ENCODE measurements around the gene FAM184A. TPM values are rescaled to one million over a fixed set of nuclear protein-coding genes. Genes with fewer than 3 reads are reported as not detected.
"Not testable (repeated sequence)": the region's sequence is repeated elsewhere in the genome, so short reads cannot be mapped to it uniquely, and the experiment has no call there.

FAM184A gene, protein sequence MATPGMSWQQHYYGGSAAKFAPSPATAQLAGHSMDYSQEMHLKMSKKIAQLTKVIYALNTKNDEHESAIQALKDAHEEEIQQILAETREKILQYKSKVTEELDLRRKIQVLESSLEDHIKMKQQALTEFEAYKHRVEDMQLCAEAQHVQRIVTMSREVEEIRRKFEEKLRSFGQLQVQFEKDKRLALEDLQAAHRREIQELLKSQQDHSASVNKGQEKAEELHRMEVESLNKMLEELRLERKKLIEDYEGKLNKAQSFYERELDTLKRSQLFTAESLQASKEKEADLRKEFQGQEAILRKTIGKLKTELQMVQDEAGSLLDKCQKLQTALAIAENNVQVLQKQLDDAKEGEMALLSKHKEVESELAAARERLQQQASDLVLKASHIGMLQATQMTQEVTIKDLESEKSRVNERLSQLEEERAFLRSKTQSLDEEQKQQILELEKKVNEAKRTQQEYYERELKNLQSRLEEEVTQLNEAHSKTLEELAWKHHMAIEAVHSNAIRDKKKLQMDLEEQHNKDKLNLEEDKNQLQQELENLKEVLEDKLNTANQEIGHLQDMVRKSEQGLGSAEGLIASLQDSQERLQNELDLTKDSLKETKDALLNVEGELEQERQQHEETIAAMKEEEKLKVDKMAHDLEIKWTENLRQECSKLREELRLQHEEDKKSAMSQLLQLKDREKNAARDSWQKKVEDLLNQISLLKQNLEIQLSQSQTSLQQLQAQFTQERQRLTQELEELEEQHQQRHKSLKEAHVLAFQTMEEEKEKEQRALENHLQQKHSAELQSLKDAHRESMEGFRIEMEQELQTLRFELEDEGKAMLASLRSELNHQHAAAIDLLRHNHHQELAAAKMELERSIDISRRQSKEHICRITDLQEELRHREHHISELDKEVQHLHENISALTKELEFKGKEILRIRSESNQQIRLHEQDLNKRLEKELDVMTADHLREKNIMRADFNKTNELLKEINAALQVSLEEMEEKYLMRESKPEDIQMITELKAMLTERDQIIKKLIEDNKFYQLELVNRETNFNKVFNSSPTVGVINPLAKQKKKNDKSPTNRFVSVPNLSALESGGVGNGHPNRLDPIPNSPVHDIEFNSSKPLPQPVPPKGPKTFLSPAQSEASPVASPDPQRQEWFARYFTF
- polyA plus RNA-seq (2013, experiment 1 of 2; ENCODE audit: insufficient read length), result 0.16 TPM
- polyA plus RNA-seq (2013, experiment 2 of 2; ENCODE audit: insufficient read length), result 0.16 TPM

DNA sequence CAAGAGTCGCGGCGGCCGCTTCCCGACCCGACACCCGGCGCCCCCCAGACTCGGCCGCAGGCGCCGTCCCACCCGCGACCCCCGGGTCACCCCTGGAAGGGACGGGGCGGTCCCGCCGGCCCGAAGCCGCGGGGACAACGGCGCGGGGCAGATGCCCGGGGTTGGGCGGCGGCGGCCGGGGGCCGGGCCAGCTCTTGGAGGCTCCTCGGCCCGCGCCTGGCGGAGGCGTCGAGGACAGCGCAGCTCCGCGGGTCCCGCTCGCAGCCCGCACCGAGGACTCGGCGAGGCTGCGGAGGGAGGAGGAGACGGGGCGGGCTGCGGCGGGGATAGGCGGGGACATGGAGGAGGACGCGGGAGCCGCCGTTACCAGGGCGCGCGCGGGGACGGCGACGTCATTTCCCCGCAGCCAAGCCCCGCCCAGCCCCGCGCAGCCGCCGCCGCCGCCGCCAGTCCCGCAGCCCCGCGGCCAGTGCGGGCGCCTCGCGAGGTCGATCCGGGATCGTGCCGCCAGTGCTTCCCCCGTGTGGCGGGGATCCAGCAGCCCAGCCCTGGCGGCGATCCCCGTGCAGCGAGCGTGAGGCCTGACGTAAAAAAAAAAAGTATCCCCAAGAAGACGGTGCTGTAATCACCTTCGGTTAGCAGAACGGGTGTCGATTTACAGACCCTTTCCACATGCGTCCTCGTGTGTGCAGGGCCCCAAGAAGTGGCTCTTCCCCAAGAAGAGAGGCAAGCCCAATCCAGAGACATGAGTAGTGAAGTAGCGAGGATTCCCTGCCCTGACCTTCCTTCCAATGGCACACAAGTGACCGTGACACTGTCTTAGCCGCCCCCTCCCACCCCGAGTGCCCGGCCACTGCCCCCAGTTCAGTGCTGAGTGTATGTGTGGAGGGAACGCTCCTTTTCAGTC is at the start of gene FAM184A:
Gene FAM184A (minus strand): TSS at position 289 of the 907 bp plus-strand sequence. CDS start 365 bp downstream, outside the sequence.
- peak; percentile 48 for DNase-seq

DNA sequence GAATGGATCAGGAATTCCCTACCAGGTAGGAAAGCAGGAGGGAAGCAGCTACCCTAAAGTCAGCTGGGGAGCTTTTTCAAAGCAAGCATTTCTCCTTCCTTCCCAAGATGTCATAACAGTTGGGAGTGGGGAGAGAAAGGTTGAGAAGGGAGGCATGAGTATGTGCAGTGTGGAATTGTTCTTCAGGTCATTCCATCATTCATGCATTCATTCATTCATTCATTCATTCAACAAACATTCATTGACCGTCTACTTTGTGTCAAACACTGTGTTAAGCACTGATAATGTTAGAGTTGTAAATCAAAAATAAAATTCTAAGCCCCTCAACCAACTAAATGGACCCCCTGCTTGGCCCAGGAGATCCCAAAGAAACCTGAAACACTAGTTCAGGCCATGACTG is 49.2 kb upstream of the FAM184A start:
- DNase-seq, result no peak

DNA sequence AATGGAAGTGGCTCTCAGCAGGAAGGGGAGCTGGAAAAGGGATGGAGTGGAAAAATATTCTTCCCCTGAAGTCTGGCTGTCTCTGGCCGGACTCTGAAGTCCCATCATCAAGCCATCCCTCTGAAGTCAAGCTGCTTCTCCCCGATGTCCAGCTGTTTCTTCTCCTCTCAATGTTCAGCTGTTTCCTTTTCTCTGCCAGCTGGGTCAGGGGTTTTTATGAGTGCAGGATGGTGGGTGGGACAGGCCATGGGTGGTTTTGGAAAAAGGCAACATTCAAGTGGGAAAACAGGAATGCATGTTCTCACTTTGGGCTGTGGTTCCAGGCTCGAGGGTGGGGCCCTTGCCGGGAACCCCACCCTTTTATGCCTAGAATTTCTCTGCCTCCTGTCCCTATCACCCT is 48.4 kb upstream of the FAM184A start:
- no peak for DNase-seq

DNA sequence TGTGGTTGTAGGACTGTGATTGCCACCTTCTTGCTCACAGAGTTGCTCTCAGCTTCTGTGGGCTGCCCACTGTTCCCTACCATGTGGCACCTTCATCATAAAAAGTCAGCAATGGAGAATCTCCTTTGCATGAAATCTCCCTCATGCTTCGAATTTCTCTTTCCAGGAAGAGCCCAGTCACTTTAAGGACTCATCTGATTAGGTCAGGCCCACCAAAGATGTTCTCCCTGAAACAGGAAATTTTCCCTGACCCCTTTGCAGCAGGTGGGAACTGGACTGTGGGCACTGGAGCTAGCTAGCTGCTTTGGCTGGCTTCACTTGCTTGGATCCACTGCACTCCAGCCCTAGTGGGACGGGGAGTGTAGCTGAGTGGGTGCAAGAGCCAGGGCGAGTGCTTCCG is 47.7 kb upstream of the FAM184A start:
- no peak for DNase-seq

DNA sequence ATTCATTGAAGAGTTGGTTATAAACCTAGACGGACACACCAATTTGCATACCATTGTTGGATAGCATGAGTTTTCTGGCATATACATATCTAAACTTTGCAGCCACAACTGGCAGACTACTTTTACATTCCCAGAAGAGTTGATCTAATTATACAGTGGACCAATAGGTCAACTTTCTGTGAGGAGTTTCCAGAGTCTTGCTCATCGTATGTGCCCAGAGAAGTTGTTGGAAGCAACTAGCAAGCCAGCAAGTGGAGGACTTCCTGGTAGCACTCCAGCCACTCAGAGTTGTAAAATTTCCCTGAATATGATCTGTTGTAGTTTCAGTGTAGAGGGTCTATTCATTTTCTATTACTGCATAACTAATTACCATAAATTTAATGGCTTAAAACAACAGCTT is 47.1 kb upstream of the FAM184A start:
- DNase-seq, result no peak

DNA sequence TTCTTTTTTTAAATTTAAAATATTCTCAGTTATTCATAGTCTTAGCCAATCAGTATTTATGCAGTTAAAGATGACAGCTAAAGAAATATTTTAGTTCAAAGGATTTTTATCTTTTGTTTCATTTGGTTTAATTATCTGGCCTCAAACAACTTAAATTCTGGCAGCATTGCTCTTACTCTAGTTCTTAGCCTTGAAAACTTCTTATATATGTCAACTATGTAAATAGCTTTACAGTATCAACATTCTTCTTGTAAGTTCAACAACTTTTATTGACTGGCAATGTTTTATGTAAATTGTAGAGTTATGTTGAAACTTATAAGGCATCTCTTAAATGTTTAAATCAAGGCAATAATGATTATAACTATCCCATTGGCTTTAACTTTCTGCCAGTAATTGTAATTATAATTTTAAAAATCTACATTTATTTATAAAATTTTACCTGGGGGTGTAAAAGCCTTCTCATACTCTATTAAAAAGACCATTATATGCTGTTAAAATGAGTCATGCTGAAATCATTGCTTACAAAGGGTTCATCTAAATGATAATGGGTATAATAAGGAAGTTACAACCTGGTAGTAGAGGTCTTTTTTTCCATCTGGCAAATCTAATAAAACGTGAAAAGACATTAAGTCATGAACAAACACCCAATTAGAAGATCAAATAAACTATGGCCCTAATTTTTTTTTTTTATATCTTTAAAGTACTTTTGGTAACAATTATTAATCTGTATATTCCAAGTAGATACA is 45.8 kb upstream of the FAM184A start:
- DNase-seq, result no peak

DNA sequence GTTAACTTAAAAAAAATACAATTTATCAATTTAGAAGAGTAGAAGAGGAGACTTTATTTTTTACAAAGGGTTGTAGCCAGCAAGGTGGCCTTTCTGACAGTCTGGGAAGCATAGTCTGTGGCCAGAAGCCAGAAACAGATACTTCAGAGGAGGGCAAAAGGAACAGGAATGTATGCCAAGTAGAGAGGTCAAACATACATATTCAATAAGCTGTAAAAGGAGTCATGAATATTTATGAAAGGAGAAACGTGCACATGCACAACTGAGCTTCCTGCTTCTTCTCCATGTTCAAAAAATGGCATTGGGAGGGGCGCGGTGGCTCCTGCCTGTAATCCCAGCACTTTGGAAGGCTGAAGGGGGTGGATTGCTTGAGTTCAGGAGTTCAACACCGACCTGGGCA is 43.9 kb upstream of the FAM184A start:
- no peak for DNase-seq

DNA sequence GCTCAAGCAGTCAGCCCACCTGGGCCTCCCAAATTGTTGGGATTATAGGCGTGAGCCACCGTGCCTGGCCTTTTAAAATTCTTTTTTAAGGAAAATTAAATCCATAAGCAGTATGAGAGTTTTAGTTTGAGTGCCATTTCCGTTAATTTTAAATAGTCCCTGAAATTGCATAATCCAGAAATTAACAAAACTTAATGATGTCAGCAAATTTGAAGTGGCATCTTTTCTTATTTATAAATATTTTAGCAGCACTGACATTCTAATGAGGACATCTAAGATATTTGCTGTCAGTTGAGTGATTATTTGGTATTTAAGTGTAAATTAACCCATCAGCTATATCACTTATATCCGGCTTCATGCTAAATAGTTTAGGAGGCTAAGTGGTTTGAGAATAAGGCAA is 42.9 kb upstream of the FAM184A start:
- DNase-seq, result no peak

DNA sequence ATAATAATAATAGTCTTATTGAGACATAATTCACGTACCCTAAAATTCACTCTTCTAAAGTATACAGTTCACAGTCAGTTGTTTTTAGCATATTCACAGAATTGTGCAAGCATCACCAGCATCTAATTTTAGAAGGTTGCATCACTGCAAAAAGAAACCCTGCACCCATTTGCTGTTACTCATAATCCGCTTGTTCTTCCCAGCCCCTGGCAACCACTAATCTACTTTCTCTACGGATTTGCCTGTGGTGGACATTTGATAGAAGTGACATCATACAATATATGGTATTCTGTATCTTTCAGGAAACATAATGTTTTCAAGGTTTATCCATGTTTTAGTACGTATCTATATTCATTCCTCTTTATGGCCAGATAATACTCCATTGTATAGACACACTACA is 41.5 kb upstream of the FAM184A start:
- peak; percentile 74 for DNase-seq

DNA sequence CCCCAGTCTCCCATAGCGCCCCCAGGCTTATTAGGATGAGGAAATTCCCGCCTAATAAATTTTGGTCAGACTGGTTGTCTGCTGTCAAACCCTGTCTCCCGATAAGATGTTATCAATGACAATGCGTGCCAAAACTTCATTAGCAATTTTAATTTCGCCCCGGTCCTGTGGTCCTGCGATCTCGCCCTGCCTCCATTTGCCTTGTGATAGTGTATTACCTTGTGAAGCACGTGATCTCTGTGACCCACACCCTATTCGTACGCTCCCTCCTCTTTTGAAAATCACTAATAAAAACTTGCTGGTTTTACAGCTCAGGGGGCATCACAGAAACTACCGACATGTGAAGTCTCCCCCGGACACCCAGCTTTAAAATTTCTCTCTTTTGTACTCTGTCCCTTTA is 40.6 kb upstream of the FAM184A start:
- not testable (repeated sequence) for DNase-seq

DNA sequence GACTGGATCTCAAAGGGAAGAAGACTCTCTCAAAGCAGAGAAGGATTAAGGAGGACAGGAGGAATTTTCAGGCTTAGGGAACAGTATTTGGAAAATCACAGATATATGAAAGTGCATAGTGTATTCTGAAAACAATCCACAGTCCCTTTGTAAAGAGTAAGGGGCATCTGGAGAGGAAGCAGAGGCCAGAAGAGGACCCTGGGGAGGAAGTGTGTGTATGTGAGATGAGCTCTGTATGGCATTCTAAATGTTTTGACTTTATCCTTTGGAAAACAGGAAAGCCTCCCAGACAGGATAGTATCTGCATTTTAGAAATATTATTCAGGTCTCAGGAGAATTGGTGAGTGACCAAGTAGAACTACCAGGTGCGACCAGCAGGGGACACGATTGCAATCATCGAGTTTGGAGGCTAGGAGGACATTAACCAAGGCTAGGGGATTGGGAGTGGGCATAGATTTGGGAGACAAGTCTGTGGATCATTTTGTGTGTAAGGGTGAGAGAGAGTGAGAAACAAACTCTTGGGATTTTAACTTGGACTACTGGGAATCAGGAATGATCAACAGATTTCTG is 38.3 kb upstream of the FAM184A start:
- DNase-seq, result no peak

DNA sequence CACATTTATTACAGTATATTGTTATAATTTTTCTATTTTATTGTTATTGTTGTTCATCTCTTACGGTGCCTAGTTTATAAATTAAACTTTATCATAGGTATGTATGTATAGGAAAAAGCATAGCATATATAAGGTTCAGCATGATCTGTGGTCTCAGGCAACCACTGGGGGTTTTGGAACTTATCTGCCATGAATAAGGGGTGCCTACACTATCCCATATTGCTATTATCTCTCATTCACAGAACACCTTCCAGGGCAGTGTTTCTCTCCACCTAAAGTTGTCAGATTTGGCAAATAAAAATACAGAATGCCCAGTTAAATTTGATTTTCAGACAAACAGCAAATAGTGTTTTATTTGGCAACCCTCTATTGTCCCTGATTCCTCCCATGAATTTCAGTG is 35.5 kb upstream of the FAM184A start:
- DNase-seq, result no peak

DNA sequence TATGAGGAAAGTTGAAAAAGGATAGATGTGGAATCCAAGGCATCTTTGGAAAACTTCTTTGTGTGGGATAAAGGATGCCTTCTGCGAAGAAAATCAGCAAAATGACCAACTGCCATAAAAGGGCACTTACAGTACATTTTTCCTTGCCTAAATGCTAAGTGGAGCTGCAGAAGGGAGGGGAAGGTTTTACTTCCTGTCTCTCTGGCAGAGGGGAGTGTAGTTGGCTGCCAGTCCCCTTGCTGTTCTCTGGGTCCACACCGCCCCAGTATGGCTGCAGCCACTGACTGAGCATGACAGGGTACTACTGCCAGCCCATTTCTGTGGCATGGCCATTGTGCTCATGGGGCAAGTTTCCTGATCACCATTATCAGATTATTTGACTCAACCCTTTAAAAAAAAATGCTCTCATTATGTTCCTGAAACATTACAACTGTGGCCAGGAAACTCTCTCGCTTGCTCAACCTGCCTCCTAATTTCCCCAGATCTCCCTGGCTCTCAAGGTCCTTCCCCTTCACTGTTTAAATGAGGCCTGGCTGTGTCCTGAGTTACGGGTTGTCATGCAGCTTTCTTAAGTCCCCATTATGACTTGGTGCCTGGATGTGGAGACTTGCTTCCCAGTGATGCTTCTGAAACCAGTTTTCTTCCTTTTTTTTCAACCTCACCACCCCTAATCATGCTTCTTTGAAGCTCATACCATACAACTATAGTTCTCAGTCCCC is 34.5 kb upstream of the FAM184A start:
- DNase-seq, result no peak

DNA sequence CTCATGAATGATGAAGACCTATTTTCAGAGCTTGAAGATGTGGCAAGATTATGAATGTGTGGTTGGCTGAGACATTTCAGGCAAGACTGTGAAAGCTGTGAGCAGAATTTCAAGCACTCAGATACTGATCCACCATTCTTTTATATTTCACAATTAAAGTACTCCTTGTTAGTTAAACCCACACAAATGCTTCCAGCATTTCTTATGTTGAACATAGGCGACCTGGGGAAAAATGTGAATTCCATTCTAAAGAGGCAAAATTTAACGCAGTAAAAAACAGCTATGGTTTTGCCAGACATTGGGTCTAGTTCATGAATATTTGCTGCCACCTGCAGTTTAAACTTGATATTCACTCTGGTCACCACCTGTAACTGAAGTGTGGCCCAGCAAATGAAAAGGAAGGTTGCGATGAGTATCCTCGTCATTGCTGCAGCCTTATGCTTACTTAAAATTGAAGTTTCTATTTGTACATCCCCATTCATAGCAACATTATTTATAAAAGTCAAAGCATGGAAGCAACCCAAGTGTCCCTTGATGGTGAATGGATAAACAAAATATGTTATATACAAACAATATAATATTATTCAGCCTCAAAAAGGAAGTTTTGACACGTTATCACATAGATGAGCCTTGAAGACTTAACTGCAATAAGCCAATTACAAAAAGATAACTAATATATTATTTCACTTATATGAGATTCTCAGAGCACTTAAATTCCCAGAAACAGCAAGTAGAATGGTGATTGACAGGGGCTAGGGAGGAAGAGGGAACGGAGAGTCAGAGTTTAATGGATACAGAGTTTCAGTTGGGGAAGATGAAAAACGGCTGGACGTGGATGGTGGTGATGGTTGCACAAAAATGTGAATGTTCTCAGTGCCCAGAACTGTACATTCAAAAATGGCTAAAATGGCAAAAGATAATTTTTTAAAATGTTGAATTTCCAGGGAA is 32.4 kb upstream of the FAM184A start:
- peak; percentile 51 for DNase-seq

DNA sequence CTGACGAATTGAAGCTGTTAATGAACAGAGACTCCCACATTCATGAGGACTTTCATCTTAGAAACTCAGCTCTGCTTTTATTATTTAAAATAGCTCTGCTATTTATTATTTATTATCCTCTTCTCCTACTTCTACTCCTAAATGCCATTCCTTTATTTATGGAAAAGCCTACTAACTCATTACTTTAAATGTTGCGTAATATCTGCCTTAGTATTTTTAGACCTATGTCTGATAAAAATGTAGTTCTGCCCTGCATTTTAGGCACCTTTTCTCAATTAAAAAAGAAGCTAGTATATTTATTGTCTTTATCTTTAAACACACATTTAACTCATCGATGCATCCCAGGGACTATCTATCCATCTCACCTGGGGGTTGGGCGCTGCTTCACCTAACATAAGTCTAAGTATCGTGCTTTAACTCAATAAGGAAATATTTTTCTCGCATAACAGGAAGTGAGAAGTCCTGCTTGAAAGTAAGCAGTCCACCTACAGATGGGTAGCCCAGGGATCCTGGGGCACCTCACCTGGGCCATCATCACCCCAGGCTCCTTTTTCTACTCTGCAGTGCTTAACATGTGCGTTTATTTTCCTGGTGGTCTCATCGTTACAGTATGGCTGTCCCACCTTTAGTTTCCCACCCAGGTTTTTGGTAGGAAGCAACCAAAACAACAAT is 31.3 kb upstream of the FAM184A start:
- DNase-seq, result no peak

DNA sequence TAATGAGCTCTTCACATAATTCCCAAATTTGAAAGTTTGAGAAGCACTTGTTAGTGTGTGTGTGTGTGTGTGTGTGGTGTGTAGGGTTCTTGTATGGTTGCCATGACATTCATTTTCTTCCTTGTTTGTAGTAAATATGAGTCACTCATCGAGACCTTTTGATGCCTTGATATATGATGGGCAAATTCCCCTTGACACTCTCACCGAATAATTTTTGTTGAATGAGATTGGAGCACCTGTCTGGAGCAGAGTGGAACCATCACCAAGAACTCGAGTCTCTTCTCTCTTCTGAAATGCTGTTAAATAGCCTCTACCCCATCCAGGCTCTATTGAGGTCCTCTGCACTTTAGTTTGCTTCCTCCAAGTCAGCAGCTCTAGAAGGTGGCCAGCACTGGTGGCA is 29.6 kb upstream of the FAM184A start:
- DNase-seq, result no peak

DNA sequence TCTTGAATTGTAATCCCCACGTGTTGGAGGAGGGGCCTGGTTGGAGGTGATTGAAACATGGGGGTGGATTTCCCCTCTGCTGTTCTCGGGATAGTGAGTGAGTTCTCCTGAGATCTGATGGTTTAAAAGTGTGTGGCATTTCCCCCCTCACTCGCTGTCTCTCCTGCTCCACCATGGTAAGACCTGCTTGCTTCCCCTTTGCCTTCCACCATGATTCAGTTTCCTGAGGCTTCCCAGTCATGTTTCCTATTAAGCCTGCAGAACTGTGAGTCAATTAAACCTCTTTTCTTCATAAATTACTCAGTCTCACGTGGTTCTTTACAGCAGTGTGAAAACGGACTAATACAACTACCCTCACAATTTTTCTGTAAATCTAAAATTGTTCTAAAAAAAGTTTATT is 26.8 kb upstream of the FAM184A start:
- DNase-seq, result no peak

DNA sequence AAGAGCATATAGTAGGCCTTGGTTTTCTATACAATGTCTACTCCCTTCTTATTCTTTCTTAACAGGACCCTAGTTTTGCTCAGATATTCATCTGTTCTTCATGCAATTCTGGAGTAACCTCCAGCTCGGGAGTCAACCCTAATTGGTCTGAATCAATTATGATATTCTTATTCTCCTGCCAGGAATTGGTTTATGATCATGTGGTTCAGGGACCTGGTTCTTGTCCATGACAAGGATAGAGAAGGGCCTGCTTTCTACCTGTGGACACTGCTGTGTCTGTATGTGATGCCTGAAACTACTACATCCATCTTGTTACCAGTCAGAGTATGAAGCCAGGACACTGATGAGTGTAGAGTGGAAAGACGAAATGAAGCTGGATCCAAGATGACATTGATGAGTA is 24.4 kb upstream of the FAM184A start:
- DNase-seq, result no peak
